Measurements from ENCODE around the gene AK3.

Gene AK3

DNA sequence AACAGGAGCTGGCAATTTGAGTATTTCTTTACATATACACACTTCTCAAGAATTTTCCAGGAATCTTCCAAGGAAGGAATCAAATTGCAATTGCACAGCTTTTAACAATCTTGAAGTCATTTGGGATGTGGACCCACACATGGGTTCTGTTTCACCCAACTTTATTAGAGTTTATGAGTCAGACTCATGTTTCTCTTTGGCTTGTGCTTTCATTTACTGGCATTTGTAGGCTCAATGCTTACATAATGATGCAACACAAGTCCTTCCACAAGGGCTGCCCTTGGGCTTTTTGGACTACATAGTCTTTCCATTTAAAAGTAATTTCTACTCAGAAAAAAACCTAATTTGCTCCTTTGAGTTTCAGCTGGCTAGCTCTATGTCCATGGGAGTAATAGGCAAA, 66.2 kb downstream of the AK3 start:
- Histone ChIP-seq H3K4me1 (ENCODE audit: control insufficient read depth, insufficient read depth, low read length) (peaks cover 10% of the 10 kb centered on the region), H3K4me3 (ENCODE audit: low read depth, low read length) (no peak overlapping the region), H3K36me3 (ENCODE audit: control insufficient read depth, insufficient read depth, low read length) (no peaks in the 10 kb centered on the region), H3K9me3 (ENCODE audit: control insufficient read depth, insufficient read depth, low read length) (no peaks in the 10 kb centered on the region), H3K9ac (ENCODE audit: low read depth, low read length) (no peak overlapping the region), H3K27me3 (ENCODE audit: control insufficient read depth, insufficient read depth, low read length) (no peaks in the 10 kb centered on the region)

- peaks cover 10% of the 10 kb centered on the region for H3K27me3 ChIP-seq (ENCODE audit: control insufficient read depth, insufficient read depth, low read length)
- no peaks in the 10 kb centered on the region for H3K9me3 ChIP-seq (ENCODE audit: control insufficient read depth, insufficient read depth, low read length)
- H3K9ac ChIP-seq (ENCODE audit: low read depth, low read length): no peak overlapping the region
- H3K4me3 ChIP-seq (ENCODE audit: low read depth, low read length): no peak overlapping the region
- no peaks in the 10 kb centered on the region for H3K36me3 ChIP-seq (ENCODE audit: control insufficient read depth, insufficient read depth, low read length)
- H3K4me1 ChIP-seq (ENCODE audit: control insufficient read depth, insufficient read depth, low read length): no peaks in the 10 kb centered on the region
Measured at GRCh38 chr9:4671737-4672136, 69.3 kb downstream of the AK3 start.

DNA sequence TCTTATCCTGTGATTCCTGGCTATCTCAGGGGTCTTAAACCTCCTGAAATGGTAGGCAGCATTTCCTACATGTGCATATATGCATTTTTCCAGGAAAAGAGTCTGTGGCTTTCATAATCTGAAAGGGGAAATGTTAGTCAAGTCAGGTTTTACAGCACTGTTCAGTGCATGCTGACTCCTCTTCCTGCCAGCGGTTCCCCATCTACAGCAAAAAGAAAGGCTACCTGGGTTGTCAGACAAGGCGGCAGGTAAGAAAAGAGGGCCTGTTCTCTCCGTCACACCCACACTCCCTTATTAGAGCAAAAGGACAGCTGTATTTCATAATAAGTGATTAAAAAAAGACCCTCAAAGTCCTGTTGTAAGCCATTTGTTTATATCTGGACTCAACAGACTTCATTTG, 70.4 kb downstream of the AK3 start:
- Histone ChIP-seq H3K9ac (ENCODE audit: low read depth, low read length) (no peak overlapping the region), H3K27me3 (ENCODE audit: control insufficient read depth, insufficient read depth, low read length) (peaks cover 11% of the 10 kb centered on the region), H3K9me3 (ENCODE audit: control insufficient read depth, insufficient read depth, low read length) (no peaks in the 10 kb centered on the region), H3K4me1 (ENCODE audit: control insufficient read depth, insufficient read depth, low read length) (no peaks in the 10 kb centered on the region), H3K36me3 (ENCODE audit: control insufficient read depth, insufficient read depth, low read length) (no peaks in the 10 kb centered on the region), H3K4me3 (ENCODE audit: low read depth, low read length) (no peak overlapping the region)

DNA sequence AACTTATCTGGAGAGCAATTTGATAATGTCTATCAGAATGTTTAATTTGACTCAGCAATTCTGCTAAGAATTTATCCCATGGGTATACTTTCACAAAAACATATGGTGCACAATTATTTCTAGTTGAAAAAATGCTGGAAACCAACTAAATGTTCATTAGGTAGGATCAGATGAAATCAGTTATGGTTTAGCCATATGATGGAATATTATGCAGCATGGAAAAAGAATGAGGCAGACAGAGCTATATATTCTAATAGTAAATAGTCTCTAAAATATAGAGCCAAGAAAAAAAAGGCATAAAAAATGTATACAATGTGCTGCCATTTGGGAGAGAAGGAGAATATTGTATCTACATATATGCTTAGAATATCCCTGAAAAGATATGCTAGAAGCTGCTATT, 71.1 kb downstream of the AK3 start:
- Histone ChIP-seq H3K4me1 (ENCODE audit: control insufficient read depth, insufficient read depth, low read length) (peaks cover 5% of the 10 kb centered on the region), H3K27me3 (ENCODE audit: control insufficient read depth, insufficient read depth, low read length) (peaks cover 11% of the 10 kb centered on the region), H3K9me3 (ENCODE audit: control insufficient read depth, insufficient read depth, low read length) (no peaks in the 10 kb centered on the region), H3K4me3 (ENCODE audit: low read depth, low read length) (no peak overlapping the region), H3K9ac (ENCODE audit: low read depth, low read length) (no peak overlapping the region), H3K36me3 (ENCODE audit: control insufficient read depth, insufficient read depth, low read length) (no peaks in the 10 kb centered on the region)

DNA sequence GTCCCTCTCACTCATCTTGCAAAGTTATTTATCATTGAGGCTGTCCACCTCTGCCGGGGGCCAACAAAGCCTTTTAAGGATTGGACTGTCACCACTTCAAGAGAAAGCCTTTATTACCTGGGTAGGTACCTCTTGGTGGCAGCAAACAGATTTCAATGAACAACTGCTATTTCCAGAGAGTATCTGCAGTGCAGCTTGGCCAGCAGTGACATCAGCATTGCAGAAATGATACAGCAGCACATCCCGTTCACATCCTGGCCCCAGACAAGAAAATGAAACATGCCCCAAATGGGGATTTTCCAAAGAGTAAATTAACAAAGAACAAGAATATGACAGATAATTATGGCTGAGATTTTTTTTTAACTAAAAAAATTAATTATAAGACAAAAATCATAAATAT, 72.4 kb downstream of the AK3 start:
- Histone ChIP-seq H3K36me3 (ENCODE audit: control insufficient read depth, insufficient read depth, low read length) (no peaks in the 10 kb centered on the region), H3K27me3 (ENCODE audit: control insufficient read depth, insufficient read depth, low read length) (peaks cover 11% of the 10 kb centered on the region), H3K9me3 (ENCODE audit: control insufficient read depth, insufficient read depth, low read length) (no peaks in the 10 kb centered on the region), H3K4me3 (ENCODE audit: low read depth, low read length) (no peak overlapping the region), H3K9ac (ENCODE audit: low read depth, low read length) (no peak overlapping the region), H3K4me1 (ENCODE audit: control insufficient read depth, insufficient read depth, low read length) (peaks cover 16% of the 10 kb centered on the region)

- Histone ChIP-seq H3K4me1 (ENCODE audit: control insufficient read depth, insufficient read depth, low read length) (peaks cover 23% of the 10 kb centered on the region), H3K4me3 (ENCODE audit: low read depth, low read length) (no peak overlapping the region), H3K9ac (ENCODE audit: low read depth, low read length) (no peak overlapping the region), H3K9me3 (ENCODE audit: control insufficient read depth, insufficient read depth, low read length) (no peaks in the 10 kb centered on the region), H3K27me3 (ENCODE audit: control insufficient read depth, insufficient read depth, low read length) (peaks cover 11% of the 10 kb centered on the region), H3K36me3 (ENCODE audit: control insufficient read depth, insufficient read depth, low read length) (no peaks in the 10 kb centered on the region)
Measured at GRCh38 chr9:4667681-4668080, 73.3 kb downstream of the AK3 start.

- H3K9ac ChIP-seq (ENCODE audit: low read depth, low read length): peak within 1 kb of the TSS; percentile 1
- no peaks in the 10 kb centered on the region for H3K9me3 ChIP-seq (ENCODE audit: control insufficient read depth, insufficient read depth, low read length)
- peak within 1 kb of the TSS; percentile 73 for H3K4me3 ChIP-seq (ENCODE audit: low read depth, low read length)
- H3K4me1 ChIP-seq (ENCODE audit: control insufficient read depth, insufficient read depth, low read length): peaks cover 25% of the 10 kb centered on the region
- no peaks in the 10 kb centered on the region for H3K36me3 ChIP-seq (ENCODE audit: control insufficient read depth, insufficient read depth, low read length)
- H3K27me3 ChIP-seq (ENCODE audit: control insufficient read depth, insufficient read depth, low read length): peaks cover 11% of the 10 kb centered on the region
Measured at GRCh38 chr9:4666042-4666699, 74.8 kb downstream of the AK3 start, which contains the start of gene SPATA6L. TSS of gene SPATA6L (minus strand) at chr9:4666480. CDS start at chr9:4666250, 230 bp downstream.

DNA sequence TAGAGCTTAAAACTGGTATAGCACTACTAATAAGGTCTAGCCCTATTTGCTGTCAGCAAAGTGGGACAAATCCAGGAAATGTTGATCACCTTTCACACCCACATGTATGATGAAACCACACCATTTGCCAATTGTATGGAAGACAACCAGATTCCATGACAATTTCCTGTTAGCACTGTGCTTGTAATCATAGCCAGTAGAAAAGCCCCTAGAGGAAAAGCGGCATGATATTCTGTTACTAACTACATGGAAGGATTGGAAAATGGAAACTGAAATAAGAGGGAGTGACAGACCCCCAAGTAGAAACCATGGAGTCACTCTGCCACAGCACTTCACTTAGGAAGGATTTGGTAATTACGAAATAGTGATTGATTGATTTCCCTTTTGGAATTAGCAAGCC, 75.6 kb downstream of the AK3 start:
- peaks cover 11% of the 10 kb centered on the region for H3K27me3 ChIP-seq (ENCODE audit: control insufficient read depth, insufficient read depth, low read length)
- peaks cover 25% of the 10 kb centered on the region for H3K4me1 ChIP-seq (ENCODE audit: control insufficient read depth, insufficient read depth, low read length)
- no peaks in the 10 kb centered on the region for H3K36me3 ChIP-seq (ENCODE audit: control insufficient read depth, insufficient read depth, low read length)
- no peaks in the 10 kb centered on the region for H3K9me3 ChIP-seq (ENCODE audit: control insufficient read depth, insufficient read depth, low read length)
- H3K4me3 ChIP-seq (ENCODE audit: low read depth, low read length): peak overlapping the region; percentile 73
- no peak overlapping the region for H3K9ac ChIP-seq (ENCODE audit: low read depth, low read length)

DNA sequence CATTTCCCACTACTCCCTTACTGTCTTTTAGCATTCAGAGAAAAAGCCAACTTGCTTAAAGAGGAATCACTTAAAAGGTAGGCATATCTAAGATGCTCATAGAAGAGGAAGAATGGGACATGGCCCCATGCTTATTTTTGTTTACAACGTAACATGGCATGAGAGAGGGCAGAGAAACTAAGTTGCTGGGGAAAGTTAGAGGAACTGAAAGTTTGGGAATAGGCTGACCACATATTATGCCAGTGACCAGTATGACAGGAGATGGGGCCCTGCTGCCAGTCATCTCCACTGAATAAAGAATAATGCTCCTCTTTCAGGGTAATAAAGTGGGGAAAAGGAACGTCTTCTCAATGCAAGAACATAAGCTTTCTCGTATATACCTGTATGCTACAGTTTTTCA, 77.0 kb downstream of the AK3 start:
- peaks cover 11% of the 10 kb centered on the region for H3K27me3 ChIP-seq (ENCODE audit: control insufficient read depth, insufficient read depth, low read length)
- peak overlapping the region; percentile 26 for H3K4me3 ChIP-seq (ENCODE audit: low read depth, low read length)
- H3K9ac ChIP-seq (ENCODE audit: low read depth, low read length): no peak overlapping the region

DNA sequence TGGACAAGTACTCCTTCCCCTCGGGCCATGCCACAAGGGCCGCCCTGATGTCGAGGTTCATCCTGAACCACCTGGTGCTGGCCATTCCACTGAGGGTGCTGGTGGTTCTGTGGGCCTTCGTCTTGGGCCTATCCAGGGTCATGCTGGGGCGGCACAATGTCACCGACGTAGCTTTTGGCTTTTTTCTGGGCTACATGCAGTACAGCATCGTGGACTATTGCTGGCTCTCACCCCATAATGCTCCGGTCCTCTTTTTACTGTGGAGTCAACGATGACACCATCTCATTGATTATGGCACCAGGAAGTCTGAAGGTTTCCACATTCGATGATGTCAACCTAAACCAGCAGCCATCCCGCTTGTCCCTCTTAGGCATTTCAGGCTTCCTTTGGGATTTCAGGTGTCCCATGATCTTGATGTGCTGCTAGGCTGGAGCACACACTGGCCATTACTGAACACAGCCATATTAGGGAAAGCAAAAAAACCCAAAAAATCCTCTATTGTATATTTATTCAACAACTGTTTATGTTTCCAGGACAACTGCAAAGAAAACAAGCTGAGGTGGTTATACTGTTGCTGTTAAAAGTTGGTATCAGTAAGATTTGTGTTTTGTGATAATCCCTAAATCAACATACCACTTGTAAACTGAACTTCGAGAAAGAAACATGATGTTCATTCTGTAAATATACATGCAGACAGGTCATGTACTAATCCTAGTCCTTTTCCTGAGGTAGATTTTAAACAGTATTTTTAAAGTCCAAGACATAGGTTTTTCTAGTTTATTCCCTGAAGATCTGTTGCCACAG, 77.8 kb downstream of the AK3 start:
- Histone ChIP-seq H3K4me1 (ENCODE audit: control insufficient read depth, insufficient read depth, low read length) (peaks cover 25% of the 10 kb centered on the region), H3K4me3 (ENCODE audit: low read depth, low read length) (peak overlapping the region; percentile 88), H3K9ac (ENCODE audit: low read depth, low read length) (no peak overlapping the region), H3K9me3 (ENCODE audit: control insufficient read depth, insufficient read depth, low read length) (no peaks in the 10 kb centered on the region), H3K27me3 (ENCODE audit: control insufficient read depth, insufficient read depth, low read length) (peaks cover 11% of the 10 kb centered on the region), H3K36me3 (ENCODE audit: control insufficient read depth, insufficient read depth, low read length) (no peaks in the 10 kb centered on the region)

More for the DNA sequence above, 77.0 kb downstream of the AK3 start:
- Histone ChIP-seq H3K36me3 (ENCODE audit: control insufficient read depth, insufficient read depth, low read length) (no peaks in the 10 kb centered on the region), H3K9me3 (ENCODE audit: control insufficient read depth, insufficient read depth, low read length) (no peaks in the 10 kb centered on the region), H3K4me1 (ENCODE audit: control insufficient read depth, insufficient read depth, low read length) (peaks cover 25% of the 10 kb centered on the region)

DNA sequence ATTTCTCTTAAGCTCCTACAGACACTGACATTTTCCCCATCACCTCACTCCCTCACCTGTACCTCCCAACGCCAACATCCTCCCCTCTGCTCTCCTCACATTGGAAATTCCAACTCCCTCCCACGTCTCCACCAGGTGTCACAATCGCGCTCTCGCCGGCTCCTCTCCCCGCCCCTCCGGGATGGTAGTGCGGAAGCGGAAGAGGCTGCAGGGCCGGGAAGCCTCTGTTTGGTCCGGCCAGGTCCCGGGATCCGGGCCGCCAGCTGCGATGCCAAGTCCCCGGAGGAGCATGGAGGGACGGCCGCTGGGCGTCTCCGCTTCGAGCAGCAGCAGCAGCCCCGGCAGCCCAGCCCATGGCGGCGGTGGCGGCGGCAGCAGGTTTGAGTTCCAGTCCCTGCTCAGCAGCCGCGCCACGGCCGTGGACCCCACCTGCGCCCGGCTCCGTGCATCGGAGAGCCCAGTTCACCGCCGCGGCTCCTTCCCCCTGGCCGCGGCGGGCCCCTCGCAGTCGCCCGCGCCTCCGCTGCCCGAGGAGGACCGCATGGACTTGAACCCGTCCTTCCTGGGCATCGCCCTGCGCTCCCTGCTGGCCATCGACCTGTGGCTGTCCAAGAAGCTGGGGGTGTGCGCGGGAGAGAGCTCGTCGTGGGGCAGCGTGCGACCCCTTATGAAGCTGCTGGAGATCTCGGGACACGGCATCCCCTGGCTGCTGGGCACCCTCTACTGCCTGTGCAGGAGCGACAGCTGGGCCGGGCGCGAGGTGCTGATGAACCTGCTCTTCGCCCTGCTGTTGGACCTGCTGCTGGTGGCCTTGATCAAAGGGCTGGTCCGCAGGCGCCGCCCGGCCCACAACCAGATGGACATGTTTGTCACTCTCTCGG, 78.7 kb downstream of the AK3 start, which contains the start of gene PLPP6:
TSS of gene PLPP6 (plus strand) at position 187 of the 881 bp plus-strand sequence. CDS start at position 269, 82 bp downstream.
- no peaks in the 10 kb centered on the region for H3K9me3 ChIP-seq (ENCODE audit: control insufficient read depth, insufficient read depth, low read length)
- H3K27me3 ChIP-seq (ENCODE audit: control insufficient read depth, insufficient read depth, low read length): peaks cover 5% of the 10 kb centered on the region
- H3K9ac ChIP-seq (ENCODE audit: low read depth, low read length): peak within 1 kb of the TSS; percentile 73
- no peaks in the 10 kb centered on the region for H3K36me3 ChIP-seq (ENCODE audit: control insufficient read depth, insufficient read depth, low read length)
- peak within 1 kb of the TSS; percentile 88 for H3K4me3 ChIP-seq (ENCODE audit: low read depth, low read length)
- peaks cover 26% of the 10 kb centered on the region for H3K4me1 ChIP-seq (ENCODE audit: control insufficient read depth, insufficient read depth, low read length)
